ENCODE measurements around the gene AGO3. TPM values are rescaled to one million over a fixed set of nuclear protein-coding genes. Genes with fewer than 3 reads are reported as not detected.

The AGO3 gene
- total and polyA plus RNA-seq, 2 experiments from 2014 or later = 19.2 to 27.3 TPM

GRCh38 chr1:35988237-35988636 lies 57.3 kb downstream of the AGO3 start (continued):
- TF ChIP-seq REST (IDR thresholded peaks at IDR 0.05; ENCODE audit: unreplicated experiment) = no peak
- no peak for TF ChIP-seq JUNB (IDR thresholded peaks at IDR 0.05; ENCODE audit: unreplicated experiment)

- H3K4me2 ChIP-seq = no peak overlapping the region
- H3K4me1 ChIP-seq (ENCODE audit: insufficient read depth) = no peaks in the 10 kb centered on the region
- Mint-ChIP-seq H3K36me3 (ENCODE audit: low read depth) (peaks cover 4% of the 10 kb centered on the region; the same call in 1 of the 3 replicates), H3K4me1 (no peaks in the 10 kb centered on the region), H3K27me3 (ENCODE audit: insufficient read depth, low read depth, poor library complexity) (no peaks in the 10 kb centered on the region), H3K4me3 (no peak overlapping the region), H3K27ac (no peak overlapping the region), H3K9me3 (no peaks in the 10 kb centered on the region)
- ATAC-seq (no peak), DNase-seq (ENCODE audit: low spot score) (no peak)
- H3K27me3 ChIP-seq (ENCODE audit: insufficient read depth) = no peaks in the 10 kb centered on the region
- H4K20me1 ChIP-seq (replicated peaks; ENCODE audit: insufficient read depth) = no peaks in the 10 kb centered on the region
- no peak overlapping the region for H3K4me3 ChIP-seq
- H3K36me3 ChIP-seq (ENCODE audit: insufficient read depth) = no peaks in the 10 kb centered on the region
- H3K79me2 ChIP-seq (replicated peaks; ENCODE audit: insufficient read depth) = no peaks in the 10 kb centered on the region
- H2AFZ ChIP-seq = no peak overlapping the region
- no peaks in the 10 kb centered on the region for H3K9me2 ChIP-seq (ENCODE audit: insufficient read depth)
- no peaks in the 10 kb centered on the region for H3F3A ChIP-seq (replicated peaks; ENCODE audit: low read depth)
- H3K27ac ChIP-seq (ENCODE audit: low read depth) = no peak overlapping the region
- TF ChIP-seq EZH2phosphoT487 (IDR thresholded peaks at IDR 0.05; ENCODE audit: unreplicated experiment) (no peak), JUNB (IDR thresholded peaks at IDR 0.05; ENCODE audit: unreplicated experiment) (no peak), EZH2 (IDR thresholded peaks at IDR 0.05; ENCODE audit: low read depth, unreplicated experiment) (no peak), REST (IDR thresholded peaks at IDR 0.05; ENCODE audit: unreplicated experiment) (no peak), CREB1 (CRISPR knock-in tag; IDR thresholded peaks at IDR 0.05; ENCODE audit: low read depth) (no peak), ZNF331 (CRISPR knock-in tag; IDR thresholded peaks at IDR 0.05; ENCODE audit: low read depth) (no peak), STAT1 (IDR thresholded peaks at IDR 0.05; ENCODE audit: unreplicated experiment) (no peak), ZNF114 (CRISPR knock-in tag; IDR thresholded peaks at IDR 0.05) (no peak), NANOG (IDR thresholded peaks at IDR 0.05; ENCODE audit: borderline replicate concordance) (no peak), POLR2AphosphoS5 (IDR thresholded peaks at IDR 0.05; ENCODE audit: low read depth) (no peak)
- TF ChIP-seq, protein P1, sequence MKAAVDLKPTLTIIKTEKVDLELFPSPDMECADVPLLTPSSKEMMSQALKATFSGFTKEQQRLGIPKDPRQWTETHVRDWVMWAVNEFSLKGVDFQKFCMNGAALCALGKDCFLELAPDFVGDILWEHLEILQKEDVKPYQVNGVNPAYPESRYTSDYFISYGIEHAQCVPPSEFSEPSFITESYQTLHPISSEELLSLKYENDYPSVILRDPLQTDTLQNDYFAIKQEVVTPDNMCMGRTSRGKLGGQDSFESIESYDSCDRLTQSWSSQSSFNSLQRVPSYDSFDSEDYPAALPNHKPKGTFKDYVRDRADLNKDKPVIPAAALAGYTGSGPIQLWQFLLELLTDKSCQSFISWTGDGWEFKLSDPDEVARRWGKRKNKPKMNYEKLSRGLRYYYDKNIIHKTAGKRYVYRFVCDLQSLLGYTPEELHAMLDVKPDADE (IDR thresholded peaks at IDR 0.05) = no peak
- TF ChIP-seq, protein P2, sequence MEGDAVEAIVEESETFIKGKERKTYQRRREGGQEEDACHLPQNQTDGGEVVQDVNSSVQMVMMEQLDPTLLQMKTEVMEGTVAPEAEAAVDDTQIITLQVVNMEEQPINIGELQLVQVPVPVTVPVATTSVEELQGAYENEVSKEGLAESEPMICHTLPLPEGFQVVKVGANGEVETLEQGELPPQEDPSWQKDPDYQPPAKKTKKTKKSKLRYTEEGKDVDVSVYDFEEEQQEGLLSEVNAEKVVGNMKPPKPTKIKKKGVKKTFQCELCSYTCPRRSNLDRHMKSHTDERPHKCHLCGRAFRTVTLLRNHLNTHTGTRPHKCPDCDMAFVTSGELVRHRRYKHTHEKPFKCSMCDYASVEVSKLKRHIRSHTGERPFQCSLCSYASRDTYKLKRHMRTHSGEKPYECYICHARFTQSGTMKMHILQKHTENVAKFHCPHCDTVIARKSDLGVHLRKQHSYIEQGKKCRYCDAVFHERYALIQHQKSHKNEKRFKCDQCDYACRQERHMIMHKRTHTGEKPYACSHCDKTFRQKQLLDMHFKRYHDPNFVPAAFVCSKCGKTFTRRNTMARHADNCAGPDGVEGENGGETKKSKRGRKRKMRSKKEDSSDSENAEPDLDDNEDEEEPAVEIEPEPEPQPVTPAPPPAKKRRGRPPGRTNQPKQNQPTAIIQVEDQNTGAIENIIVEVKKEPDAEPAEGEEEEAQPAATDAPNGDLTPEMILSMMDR (conservative IDR thresholded peaks at IDR 0.05; ENCODE audit: low read depth in 2 of 2) = no peak
These were observed 76.1 kb downstream of the AGO3 start for GRCh38 chr1:36006941-36007500.
